PC-3 (cell line): ENCODE results near the gene TNFRSF11A.

Source experiments
- CTCF ChIP-seq: fragments of 300-600 bp; sonication (generic); conservative IDR thresholded peaks from 2 replicates; pipeline ENCODE4 v1.5.1; 2017; ENCODE audit warnings: antibody characterized with exemption, low read depth, mild to moderate bottlenecking, low read length
- EZH2 ChIP-seq: fragments of 300-600 bp; sonication (generic); IDR thresholded peaks from one replicate; pipeline ENCODE4 v1.6.1; 2017; ENCODE audit warnings: antibody characterized with exemption, mild to moderate bottlenecking, low read length; ENCODE audit not compliant: unreplicated experiment

- no peak for TF ChIP-seq EZH2
- TF ChIP-seq CTCF: peak; percentile 78
Measured at GRCh38 chr18:62399781-62400308, 74.7 kb downstream of the TNFRSF11A start.
